Measurements from ENCODE around the gene HTRA2. TPM values are rescaled to one million over a fixed set of nuclear protein-coding genes. Genes with fewer than 3 reads are reported as not detected.
A peak's percentile ranks its signal among the peaks of the same experiment; 100 is the strongest.

Gene HTRA2
- total and polyA plus RNA-seq, 9 of the 15 experiments (the other 6 are each of a cell fraction or from before 2014, with no cell fraction given): 54.2 to 71.2 (median 65.8) TPM

DNA sequence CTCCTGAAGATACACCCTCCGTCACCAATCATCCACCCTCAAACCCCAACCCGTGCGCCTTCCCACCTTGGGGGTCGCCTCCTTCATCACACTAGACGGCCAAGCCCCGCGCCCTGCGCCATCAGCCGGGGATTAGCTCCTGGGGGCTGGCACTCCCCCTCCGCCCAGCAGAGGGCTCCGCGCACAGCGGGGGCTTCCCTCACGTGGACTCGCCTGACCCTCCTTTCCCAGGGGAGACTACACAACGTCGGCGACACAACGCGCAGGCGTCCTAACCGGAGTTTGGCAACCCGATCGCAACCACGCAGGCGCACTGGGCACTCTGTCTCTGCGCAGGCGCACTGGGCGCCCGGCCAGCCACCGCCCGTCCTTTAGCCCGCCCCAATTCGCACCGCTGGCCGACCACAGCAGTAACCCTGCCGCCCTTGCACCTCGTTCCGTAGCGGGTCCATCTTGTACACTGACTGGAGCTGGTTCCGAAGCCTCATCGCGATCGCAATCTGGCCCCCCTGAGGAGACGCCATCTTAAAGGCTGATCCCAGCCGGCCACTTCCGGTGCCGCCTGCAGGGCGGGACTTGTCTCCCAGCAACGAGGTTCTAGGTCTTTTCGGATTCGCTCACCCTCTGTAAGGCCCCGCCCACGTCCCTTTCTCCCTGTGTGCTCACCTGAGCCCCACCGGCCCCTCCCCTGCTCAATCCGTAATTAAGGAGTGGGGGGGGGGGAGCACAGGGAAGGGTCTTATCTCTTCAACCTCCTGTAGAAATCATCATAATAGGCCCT, 22.4 kb upstream of the HTRA2 start, which contains the start of gene PCGF1 (continued):
- no peak for TF ChIP-seq DDX20 (tag; IDR thresholded peaks at IDR 0.05; ENCODE audit: low read depth)
- TF ChIP-seq, protein P1, sequence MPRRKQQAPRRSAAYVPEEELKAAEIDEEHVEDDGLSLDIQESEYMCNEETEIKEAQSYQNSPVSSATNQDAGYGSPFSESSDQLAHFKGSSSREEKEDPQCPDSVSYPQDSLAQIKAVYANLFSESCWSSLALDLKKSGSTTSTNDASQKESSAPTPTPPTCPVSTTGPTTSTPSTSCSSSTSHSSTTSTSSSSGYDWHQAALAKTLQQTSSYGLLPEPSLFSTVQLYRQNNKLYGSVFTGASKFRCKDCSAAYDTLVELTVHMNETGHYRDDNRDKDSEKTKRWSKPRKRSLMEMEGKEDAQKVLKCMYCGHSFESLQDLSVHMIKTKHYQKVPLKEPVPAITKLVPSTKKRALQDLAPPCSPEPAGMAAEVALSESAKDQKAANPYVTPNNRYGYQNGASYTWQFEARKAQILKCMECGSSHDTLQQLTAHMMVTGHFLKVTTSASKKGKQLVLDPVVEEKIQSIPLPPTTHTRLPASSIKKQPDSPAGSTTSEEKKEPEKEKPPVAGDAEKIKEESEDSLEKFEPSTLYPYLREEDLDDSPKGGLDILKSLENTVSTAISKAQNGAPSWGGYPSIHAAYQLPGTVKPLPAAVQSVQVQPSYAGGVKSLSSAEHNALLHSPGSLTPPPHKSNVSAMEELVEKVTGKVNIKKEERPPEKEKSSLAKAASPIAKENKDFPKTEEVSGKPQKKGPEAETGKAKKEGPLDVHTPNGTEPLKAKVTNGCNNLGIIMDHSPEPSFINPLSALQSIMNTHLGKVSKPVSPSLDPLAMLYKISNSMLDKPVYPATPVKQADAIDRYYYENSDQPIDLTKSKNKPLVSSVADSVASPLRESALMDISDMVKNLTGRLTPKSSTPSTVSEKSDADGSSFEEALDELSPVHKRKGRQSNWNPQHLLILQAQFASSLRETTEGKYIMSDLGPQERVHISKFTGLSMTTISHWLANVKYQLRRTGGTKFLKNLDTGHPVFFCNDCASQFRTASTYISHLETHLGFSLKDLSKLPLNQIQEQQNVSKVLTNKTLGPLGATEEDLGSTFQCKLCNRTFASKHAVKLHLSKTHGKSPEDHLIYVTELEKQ (CRISPR knock-in tag; IDR thresholded peaks at IDR 0.05): no peak
- TF ChIP-seq, protein P2, sequence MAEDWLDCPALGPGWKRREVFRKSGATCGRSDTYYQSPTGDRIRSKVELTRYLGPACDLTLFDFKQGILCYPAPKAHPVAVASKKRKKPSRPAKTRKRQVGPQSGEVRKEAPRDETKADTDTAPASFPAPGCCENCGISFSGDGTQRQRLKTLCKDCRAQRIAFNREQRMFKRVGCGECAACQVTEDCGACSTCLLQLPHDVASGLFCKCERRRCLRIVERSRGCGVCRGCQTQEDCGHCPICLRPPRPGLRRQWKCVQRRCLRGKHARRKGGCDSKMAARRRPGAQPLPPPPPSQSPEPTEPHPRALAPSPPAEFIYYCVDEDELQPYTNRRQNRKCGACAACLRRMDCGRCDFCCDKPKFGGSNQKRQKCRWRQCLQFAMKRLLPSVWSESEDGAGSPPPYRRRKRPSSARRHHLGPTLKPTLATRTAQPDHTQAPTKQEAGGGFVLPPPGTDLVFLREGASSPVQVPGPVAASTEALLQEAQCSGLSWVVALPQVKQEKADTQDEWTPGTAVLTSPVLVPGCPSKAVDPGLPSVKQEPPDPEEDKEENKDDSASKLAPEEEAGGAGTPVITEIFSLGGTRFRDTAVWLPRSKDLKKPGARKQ (CRISPR knock-in tag; IDR thresholded peaks at IDR 0.05): no peak
- TF ChIP-seq MTA3 (IDR thresholded peaks at IDR 0.05; ENCODE audit: borderline replicate concordance): peak; percentile 75; the same call in 1 of the 2 replicates
- TF ChIP-seq, protein P3, sequence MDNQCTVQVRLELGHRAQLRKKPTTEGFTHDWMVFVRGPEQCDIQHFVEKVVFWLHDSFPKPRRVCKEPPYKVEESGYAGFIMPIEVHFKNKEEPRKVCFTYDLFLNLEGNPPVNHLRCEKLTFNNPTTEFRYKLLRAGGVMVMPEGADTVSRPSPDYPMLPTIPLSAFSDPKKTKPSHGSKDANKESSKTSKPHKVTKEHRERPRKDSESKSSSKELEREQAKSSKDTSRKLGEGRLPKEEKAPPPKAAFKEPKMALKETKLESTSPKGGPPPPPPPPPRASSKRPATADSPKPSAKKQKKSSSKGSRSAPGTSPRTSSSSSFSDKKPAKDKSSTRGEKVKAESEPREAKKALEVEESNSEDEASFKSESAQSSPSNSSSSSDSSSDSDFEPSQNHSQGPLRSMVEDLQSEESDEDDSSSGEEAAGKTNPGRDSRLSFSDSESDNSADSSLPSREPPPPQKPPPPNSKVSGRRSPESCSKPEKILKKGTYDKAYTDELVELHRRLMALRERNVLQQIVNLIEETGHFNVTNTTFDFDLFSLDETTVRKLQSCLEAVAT (IDR thresholded peaks at IDR 0.05): peak in 1 of 2 experiments; percentile 14; a peak in 1 of 4 replicates
- TF ChIP-seq MAFG (tag; conservative IDR thresholded peaks at IDR 0.05): no peak
- TF ChIP-seq DPF2 (IDR thresholded peaks at IDR 0.05): no peak; the same call in 1 of the 2 replicates
- no peak; the same call in 1 of the 2 replicates for TF ChIP-seq ZNF76 (CRISPR knock-in tag; IDR thresholded peaks at IDR 0.05; ENCODE audit: borderline replicate concordance)
- TF ChIP-seq, protein P4, sequence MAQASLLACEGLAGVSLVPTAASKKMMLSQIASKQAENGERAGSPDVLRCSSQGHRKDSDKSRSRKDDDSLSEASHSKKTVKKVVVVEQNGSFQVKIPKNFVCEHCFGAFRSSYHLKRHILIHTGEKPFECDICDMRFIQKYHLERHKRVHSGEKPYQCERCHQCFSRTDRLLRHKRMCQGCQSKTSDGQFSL (CRISPR knock-in tag; IDR thresholded peaks at IDR 0.05): peak; percentile 81; the same call in 1 of the 2 replicates
- TF ChIP-seq, protein P4 (tag; IDR thresholded peaks at IDR 0.05): no peak; a peak in 1 of 4 replicates
- TF ChIP-seq, protein P5, sequence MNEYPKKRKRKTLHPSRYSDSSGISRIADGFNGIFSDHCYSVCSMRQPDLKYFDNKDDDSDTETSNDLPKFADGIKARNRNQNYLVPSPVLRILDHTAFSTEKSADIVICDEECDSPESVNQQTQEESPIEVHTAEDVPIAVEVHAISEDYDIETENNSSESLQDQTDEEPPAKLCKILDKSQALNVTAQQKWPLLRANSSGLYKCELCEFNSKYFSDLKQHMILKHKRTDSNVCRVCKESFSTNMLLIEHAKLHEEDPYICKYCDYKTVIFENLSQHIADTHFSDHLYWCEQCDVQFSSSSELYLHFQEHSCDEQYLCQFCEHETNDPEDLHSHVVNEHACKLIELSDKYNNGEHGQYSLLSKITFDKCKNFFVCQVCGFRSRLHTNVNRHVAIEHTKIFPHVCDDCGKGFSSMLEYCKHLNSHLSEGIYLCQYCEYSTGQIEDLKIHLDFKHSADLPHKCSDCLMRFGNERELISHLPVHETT (CRISPR knock-in tag; conservative IDR thresholded peaks at IDR 0.05 in 1 of 2, IDR thresholded peaks at IDR 0.05 in 1 of 2): no peak
- TF ChIP-seq, protein P6, sequence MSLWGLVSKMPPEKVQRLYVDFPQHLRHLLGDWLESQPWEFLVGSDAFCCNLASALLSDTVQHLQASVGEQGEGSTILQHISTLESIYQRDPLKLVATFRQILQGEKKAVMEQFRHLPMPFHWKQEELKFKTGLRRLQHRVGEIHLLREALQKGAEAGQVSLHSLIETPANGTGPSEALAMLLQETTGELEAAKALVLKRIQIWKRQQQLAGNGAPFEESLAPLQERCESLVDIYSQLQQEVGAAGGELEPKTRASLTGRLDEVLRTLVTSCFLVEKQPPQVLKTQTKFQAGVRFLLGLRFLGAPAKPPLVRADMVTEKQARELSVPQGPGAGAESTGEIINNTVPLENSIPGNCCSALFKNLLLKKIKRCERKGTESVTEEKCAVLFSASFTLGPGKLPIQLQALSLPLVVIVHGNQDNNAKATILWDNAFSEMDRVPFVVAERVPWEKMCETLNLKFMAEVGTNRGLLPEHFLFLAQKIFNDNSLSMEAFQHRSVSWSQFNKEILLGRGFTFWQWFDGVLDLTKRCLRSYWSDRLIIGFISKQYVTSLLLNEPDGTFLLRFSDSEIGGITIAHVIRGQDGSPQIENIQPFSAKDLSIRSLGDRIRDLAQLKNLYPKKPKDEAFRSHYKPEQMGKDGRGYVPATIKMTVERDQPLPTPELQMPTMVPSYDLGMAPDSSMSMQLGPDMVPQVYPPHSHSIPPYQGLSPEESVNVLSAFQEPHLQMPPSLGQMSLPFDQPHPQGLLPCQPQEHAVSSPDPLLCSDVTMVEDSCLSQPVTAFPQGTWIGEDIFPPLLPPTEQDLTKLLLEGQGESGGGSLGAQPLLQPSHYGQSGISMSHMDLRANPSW (CRISPR knock-in tag; IDR thresholded peaks at IDR 0.05): 0 out of 2 replicates have a peak, but pooled peaks have one; percentile 55
- TF ChIP-seq MAZ (CRISPR knock-in tag; conservative IDR thresholded peaks at IDR 0.05 in 1 of 2, IDR thresholded peaks at IDR 0.05 in 1 of 2): peak; percentile 57 to 75

Measured in K562 (cell line).